Mesenchymal stem cell (in vitro differentiated cells and primary cell): ENCODE measurements around the gene MYOG.

Experiments used
- DNase-seq: peaks from one replicate; pipeline ENCODE4 v3.0.0-alpha.2; 2013
- H2AFZ ChIP-seq: one replicate; pipeline ENCODE4 v1.6.1; 2013; ENCODE audit warnings: low read depth, mild to moderate bottlenecking, control low read depth, inconsistent platforms, low read length, moderate library complexity
- H2AK5ac ChIP-seq: 2 replicates; pipeline ENCODE4 v1.6.1; 2013; ENCODE audit warnings: low read length, moderate library complexity, mild to moderate bottlenecking, inconsistent platforms; ENCODE audit not compliant: severe bottlenecking
- H2BK120ac ChIP-seq: one replicate; pipeline ENCODE4 v1.6.1; 2013; ENCODE audit warnings: low read depth, mild to moderate bottlenecking, inconsistent platforms, low read length, moderate library complexity
- H2BK12ac ChIP-seq, 2 experiments: one replicate each; pipeline ENCODE4 v1.6.1; 2013; ENCODE audit warnings: inconsistent platforms in 2 of 2, low read length in 2 of 2, mild to moderate bottlenecking in 2 of 2, moderate library complexity in 2 of 2, control low read depth in 1 of 2
- H2BK15ac ChIP-seq: one replicate; pipeline ENCODE4 v1.6.1; 2013; ENCODE audit warnings: mild to moderate bottlenecking, low read depth, inconsistent platforms; ENCODE audit not compliant: poor library complexity, severe bottlenecking
- H2BK5ac ChIP-seq: 2 replicates; pipeline ENCODE4 v1.6.1; 2013; ENCODE audit warnings: low read depth, mild to moderate bottlenecking, low read length, control low read depth, inconsistent platforms; ENCODE audit not compliant: poor library complexity, severe bottlenecking
- H3K14ac ChIP-seq, 2 experiments: one replicate each; pipeline ENCODE4 v1.6.1; 2013; ENCODE audit warnings: inconsistent platforms in 2 of 2, low read length in 2 of 2, control low read depth in 1 of 2, mild to moderate bottlenecking in 1 of 2, moderate library complexity in 1 of 2
- H3K18ac ChIP-seq, 2 experiments: one replicate each; pipeline ENCODE4 v1.6.1; 2013; ENCODE audit warnings: inconsistent platforms in 2 of 2, low read length in 2 of 2, control low read depth in 1 of 2, low read depth in 1 of 2, mild to moderate bottlenecking in 1 of 2
- H3K23ac ChIP-seq, 2 experiments: one replicate each; pipeline ENCODE4 v1.6.1; 2013; ENCODE audit warnings: inconsistent platforms in 2 of 2, low read length in 2 of 2, mild to moderate bottlenecking in 2 of 2, moderate library complexity in 2 of 2, control low read depth in 1 of 2
- H3K27ac ChIP-seq: 2 replicates; pipeline ENCODE4 v1.5.1; 2013; ENCODE audit warnings: mild to moderate bottlenecking, moderate library complexity, low read length, control low read depth, inconsistent platforms; ENCODE audit not compliant: poor library complexity, severe bottlenecking
- H3K27me3 ChIP-seq, 2 experiments: 2 replicates each; pipeline versions ENCODE4 v1.6.1 to v1.7.0; 2013; ENCODE audit warnings: low read length in 2 of 2, mild to moderate bottlenecking in 2 of 2, moderate library complexity in 2 of 2, control low read depth in 1 of 2, inconsistent platforms in 1 of 2; ENCODE audit not compliant: control insufficient read depth in 1 of 2, insufficient read depth in 1 of 2
- H3K36me3 ChIP-seq, 2 experiments: 2 replicates each; pipeline versions ENCODE4 v1.6.1 to v1.7.0; 2013; ENCODE audit warnings: low read length in 2 of 2, control low read depth in 1 of 2, inconsistent platforms in 1 of 2, low read depth in 1 of 2, mild to moderate bottlenecking in 1 of 2; ENCODE audit not compliant: insufficient read depth in 2 of 2, control insufficient read depth in 1 of 2
- H3K4ac ChIP-seq, 2 experiments: one replicate each; pipeline ENCODE4 v1.6.1; 2013; ENCODE audit warnings: inconsistent platforms in 2 of 2, low read length in 2 of 2, mild to moderate bottlenecking in 2 of 2, moderate library complexity in 2 of 2, control low read depth in 1 of 2, low read depth in 1 of 2
- H3K4me1 ChIP-seq: 2 replicates; pipeline ENCODE4 v1.6.1; 2013; ENCODE audit warnings: low read depth, low read length, control low read depth; ENCODE audit not compliant: control insufficient read depth, insufficient read depth
- H3K4me2 ChIP-seq: 2 replicates; pipeline ENCODE4 v1.6.1; 2013; ENCODE audit warnings: low read length, mild to moderate bottlenecking, inconsistent platforms; ENCODE audit not compliant: poor library complexity, severe bottlenecking
- H3K4me3 ChIP-seq, 2 experiments: 2 replicates each; pipeline versions ENCODE4 v1.5.1 to v1.7.0; 2013; ENCODE audit warnings: low read length in 2 of 2, mild to moderate bottlenecking in 2 of 2, control low read depth in 1 of 2, low read depth in 1 of 2; ENCODE audit not compliant: insufficient read depth in 1 of 2
- H3K79me1 ChIP-seq: replicated peaks from 2 replicates; pipeline ENCODE4 v1.6.1; 2013; ENCODE audit warnings: mild to moderate bottlenecking, control low read depth, low read length, inconsistent platforms; ENCODE audit not compliant: poor library complexity, severe bottlenecking
- H3K9ac ChIP-seq: 2 replicates; pipeline ENCODE4 v1.7.0; 2013; ENCODE audit warnings: mild to moderate bottlenecking, low read length, moderate library complexity
- H3K9me3 ChIP-seq: 2 replicates; pipeline ENCODE4 v1.7.0; 2013; ENCODE audit warnings: mild to moderate bottlenecking, low read length; ENCODE audit not compliant: control insufficient read depth
- H4K8ac ChIP-seq: one replicate; pipeline ENCODE4 v1.6.1; 2013; ENCODE audit warnings: inconsistent platforms, mild to moderate bottlenecking, low read length, moderate library complexity
- H4K91ac ChIP-seq: one replicate; pipeline ENCODE4 v1.6.1; 2013; ENCODE audit warnings: mild to moderate bottlenecking, low read length, inconsistent platforms
- WGBS: methylation state at CpG from one replicate; pipeline ENCODE4 v1.1.7; 2013; ENCODE audit warnings: mixed read lengths; 5-methylcytosine and 5-hydroxymethylcytosine counted together

MYOG gene

DNA sequence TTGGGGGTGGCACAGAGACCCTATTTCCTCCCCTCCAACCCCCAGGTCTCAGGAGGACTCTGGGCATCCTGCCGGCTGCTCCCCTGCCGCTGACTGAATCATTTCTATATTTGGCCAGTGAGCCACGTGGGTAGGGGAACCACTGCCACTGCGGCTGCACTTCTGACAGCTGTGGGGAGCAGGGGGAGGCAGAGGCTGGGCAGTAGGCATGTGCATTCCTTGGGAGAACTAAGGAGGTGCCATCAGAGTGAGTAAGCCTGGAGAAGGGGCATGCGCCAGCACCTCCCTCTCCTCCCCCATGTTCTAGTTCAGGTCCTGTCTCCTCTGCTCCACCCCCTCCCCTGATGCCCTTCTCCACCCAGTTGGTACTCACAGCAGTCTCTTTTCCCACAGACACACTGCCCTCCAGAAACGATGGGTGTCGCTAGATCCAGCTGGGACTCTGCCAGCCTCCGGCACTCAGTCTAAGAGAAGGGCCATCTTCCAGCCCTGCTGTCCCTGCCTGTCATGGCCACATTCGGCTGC is 47.5 kb downstream of the MYOG start:
- Histone ChIP-seq H3K18ac (no peak overlapping the region), H2BK15ac (no peak overlapping the region), H4K8ac (no peak overlapping the region), H2AFZ (no peak overlapping the region), H4K91ac (no peak overlapping the region), H3K27ac (no peak overlapping the region), H3K9me3 (no peaks in the 10 kb centered on the region), H3K9ac (peak overlapping the region; percentile 42), H3K23ac (no peak overlapping the region), H3K4me2 (no peak overlapping the region), H3K4me1 (peaks cover 19% of the 10 kb centered on the region), H3K4me3 (no peak overlapping the region), H3K14ac (no peak overlapping the region), H2BK120ac (no peak overlapping the region), H3K79me1 (no peaks in the 10 kb centered on the region), H3K27me3 (peaks cover 0 to 60% of the 10 kb centered on the region in 2 experiments), H3K36me3 (peaks cover 0 to 14% of the 10 kb centered on the region in 2 experiments), H2BK12ac (no peak overlapping the region), H3K4ac (no peak overlapping the region), H2AK5ac (no peak overlapping the region), H2BK5ac (no peak overlapping the region)
- peak; percentile 32 for DNase-seq
- 75% methylated on average over 8 of the region's 9 CpGs for WGBS

DNA sequence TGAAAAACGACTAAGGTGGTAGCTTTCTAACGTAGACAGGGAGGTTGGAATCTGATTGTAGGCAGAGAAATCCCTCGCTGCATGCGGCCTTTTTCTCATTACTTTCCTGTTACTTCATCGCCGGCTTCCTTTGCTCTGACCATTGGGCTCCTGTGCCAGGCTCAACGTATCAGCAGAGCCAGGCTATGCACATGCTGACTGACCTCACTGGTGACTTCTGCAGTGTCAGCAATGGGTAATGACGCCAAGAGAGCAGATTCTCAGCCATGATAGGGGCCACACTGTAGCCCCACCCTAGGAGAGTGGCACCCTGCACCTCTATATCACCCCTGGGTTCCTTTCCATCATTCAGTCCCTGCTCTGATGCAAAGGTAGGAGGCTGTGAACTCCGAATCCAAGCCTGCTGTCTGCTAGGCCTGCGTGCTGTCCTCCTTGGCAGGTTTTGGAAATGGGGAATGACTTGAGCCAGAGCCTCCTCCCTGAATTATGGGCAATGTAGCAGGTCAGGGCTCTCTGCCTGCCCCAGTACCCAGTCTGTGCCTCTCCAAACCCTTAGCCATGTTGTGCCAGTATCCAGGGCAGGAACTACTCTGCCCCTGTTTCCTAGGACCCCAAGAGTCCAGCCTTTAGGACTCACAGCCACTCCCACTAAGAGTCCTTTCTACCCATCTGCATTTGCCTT is 48.2 kb downstream of the MYOG start:
- Histone ChIP-seq H4K8ac (no peak overlapping the region), H3K23ac (no peak overlapping the region), H2BK15ac (no peak overlapping the region), H2BK12ac (peak overlapping the region in 1 of 2 experiments; percentile 15), H2AFZ (no peak overlapping the region), H2BK120ac (no peak overlapping the region), H3K9me3 (no peaks in the 10 kb centered on the region), H3K4me2 (no peak overlapping the region), H3K4ac (peak overlapping the region in 1 of 2 experiments; percentile 3), H3K14ac (no peak overlapping the region), H3K18ac (no peak overlapping the region), H2BK5ac (no peak overlapping the region), H3K36me3 (peaks cover 0 to 10% of the 10 kb centered on the region in 2 experiments), H3K9ac (peak overlapping the region; percentile 27), H3K27me3 (peaks cover 0 to 56% of the 10 kb centered on the region in 2 experiments), H3K4me3 (no peak overlapping the region), H3K79me1 (no peaks in the 10 kb centered on the region), H2AK5ac (peak overlapping the region; percentile 53), H4K91ac (no peak overlapping the region), H3K4me1 (peaks cover 19% of the 10 kb centered on the region), H3K27ac (no peak overlapping the region)
- 70% methylated on average over 10 of the region's 10 CpGs for WGBS
- no peak for DNase-seq

DNA sequence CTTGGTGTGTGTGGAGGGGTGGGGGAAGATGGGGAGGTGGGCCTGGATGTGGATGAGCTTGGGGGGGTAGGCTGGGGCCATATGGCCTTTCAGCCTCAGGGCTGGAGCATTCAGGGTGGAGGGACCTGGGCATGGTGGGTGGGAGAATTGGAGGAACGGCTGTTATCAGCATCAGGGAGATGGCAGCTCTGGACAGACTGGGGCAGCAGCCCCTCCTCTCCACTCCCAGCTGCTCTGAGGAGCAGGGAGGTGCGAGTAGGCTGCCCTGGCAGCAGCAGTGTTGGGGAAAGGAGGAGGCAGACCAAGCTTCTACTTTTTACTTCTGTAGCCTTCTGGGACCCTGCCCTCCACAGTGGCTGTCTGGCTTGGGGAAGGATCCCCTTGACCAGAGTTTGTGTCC is 49.3 kb downstream of the MYOG start:
- Histone ChIP-seq H2BK12ac (no peak overlapping the region), H2BK120ac (no peak overlapping the region), H4K8ac (no peak overlapping the region), H3K18ac (no peak overlapping the region), H3K79me1 (no peaks in the 10 kb centered on the region), H3K27me3 (peaks cover 0 to 48% of the 10 kb centered on the region in 2 experiments), H2AK5ac (no peak overlapping the region), H3K36me3 (peaks cover 0 to 10% of the 10 kb centered on the region in 2 experiments), H2AFZ (no peak overlapping the region), H3K9ac (no peak overlapping the region), H3K4me3 (no peak overlapping the region), H3K4me2 (no peak overlapping the region), H3K9me3 (no peaks in the 10 kb centered on the region), H3K27ac (no peak overlapping the region), H3K4me1 (peaks cover 19% of the 10 kb centered on the region), H3K4ac (no peak overlapping the region), H4K91ac (no peak overlapping the region), H2BK15ac (no peak overlapping the region), H3K14ac (no peak overlapping the region), H2BK5ac (no peak overlapping the region), H3K23ac (no peak overlapping the region)
- 43% methylated on average over 2 of the region's 2 CpGs for WGBS
- no peak for DNase-seq

DNA sequence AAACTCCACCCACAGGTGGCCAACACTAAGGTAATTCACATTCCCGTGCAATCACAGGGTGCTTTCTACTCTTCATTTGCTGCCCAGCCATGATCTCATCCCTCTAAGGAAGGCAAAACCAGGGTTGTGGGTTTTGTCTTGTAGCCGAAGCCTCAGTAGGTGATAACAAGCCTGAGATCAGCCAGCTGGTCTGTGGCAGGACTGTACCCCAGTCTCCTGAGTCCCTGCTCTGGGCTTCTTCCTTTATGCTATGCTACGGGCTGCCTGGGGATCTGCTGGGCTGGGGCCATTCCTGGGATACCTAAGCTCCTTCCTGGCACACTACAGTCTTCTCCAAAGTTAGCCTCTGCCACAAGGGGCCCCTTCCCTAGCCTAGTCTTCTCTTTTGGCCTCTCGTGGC is 49.7 kb downstream of the MYOG start:
- no peak overlapping the region for H3K14ac ChIP-seq
- H4K91ac ChIP-seq, result no peak overlapping the region
- no peak overlapping the region for H2BK12ac ChIP-seq
- H2BK120ac ChIP-seq, result no peak overlapping the region
- no peak for DNase-seq
- H3K9ac ChIP-seq, result no peak overlapping the region
- peaks cover 0 to 10% of the 10 kb centered on the region in 2 experiments for H3K36me3 ChIP-seq
- peaks cover 0 to 44% of the 10 kb centered on the region in 2 experiments for H3K27me3 ChIP-seq
- no peak overlapping the region for H2AK5ac ChIP-seq
- no peak overlapping the region for H2BK5ac ChIP-seq
- no peak overlapping the region for H2AFZ ChIP-seq
- 46% methylated on average over 4 of the region's 4 CpGs for WGBS
- H3K79me1 ChIP-seq, result no peaks in the 10 kb centered on the region
- no peak overlapping the region for H3K18ac ChIP-seq
- H2BK15ac ChIP-seq, result no peak overlapping the region
- H3K4me2 ChIP-seq, result no peak overlapping the region
- peaks cover 19% of the 10 kb centered on the region for H3K4me1 ChIP-seq
- no peak overlapping the region for H4K8ac ChIP-seq
- H3K4me3 ChIP-seq, result no peak overlapping the region
- no peak overlapping the region for H3K23ac ChIP-seq
- no peak overlapping the region for H3K27ac ChIP-seq
- H3K9me3 ChIP-seq, result no peaks in the 10 kb centered on the region
- no peak overlapping the region for H3K4ac ChIP-seq
